ENCODE measurements around the gene SMC6. TPM values are rescaled to one million over a fixed set of nuclear protein-coding genes. Genes with fewer than 3 reads are reported as not detected.

Gene SMC6
- polyA plus RNA-seq, 1 experiment = 18.3 TPM

GRCh38 chr2:17765398-17765797, 11.8 kb upstream of the SMC6 start:
- Histone ChIP-seq H3K9me3 (ENCODE audit: control insufficient read depth, insufficient read depth, low read length) (no peaks in the 10 kb centered on the region), H3K4me3 (ENCODE audit: low read depth, low read length) (no peak overlapping the region), H3K27ac (ENCODE audit: low read depth, low read length) (no peak overlapping the region), H3K27me3 (ENCODE audit: control insufficient read depth, insufficient read depth, low read length) (no peaks in the 10 kb centered on the region)
- TF ChIP-seq CTCF (IDR thresholded peaks at IDR 0.05; ENCODE audit: low read depth, low read length) = no peak
- DNase-seq (ENCODE audit: low read depth, low spot score) = no peak
- POLR2A ChIA-PET = no interaction called here
- CTCF ChIA-PET = no interaction called here

- no peak for TF ChIP-seq CTCF (IDR thresholded peaks at IDR 0.05; ENCODE audit: low read depth, low read length)
- POLR2A ChIA-PET = no interaction called here
- CTCF ChIA-PET = no interaction called here
- Histone ChIP-seq H3K4me3 (ENCODE audit: low read depth, low read length) (no peak overlapping the region), H3K9me3 (ENCODE audit: control insufficient read depth, insufficient read depth, low read length) (no peaks in the 10 kb centered on the region), H3K27ac (ENCODE audit: low read depth, low read length) (no peak overlapping the region), H3K27me3 (ENCODE audit: control insufficient read depth, insufficient read depth, low read length) (no peaks in the 10 kb centered on the region)
- DNase-seq (ENCODE audit: low read depth, low spot score) = no peak
Measured at GRCh38 chr2:17763641-17764333, 10.2 kb upstream of the SMC6 start.

- no peak for DNase-seq (ENCODE audit: low read depth, low spot score)
- no peak for TF ChIP-seq CTCF (IDR thresholded peaks at IDR 0.05; ENCODE audit: low read depth, low read length)
- H3K27me3 ChIP-seq (ENCODE audit: control insufficient read depth, insufficient read depth, low read length) = no peaks in the 10 kb centered on the region
- POLR2A ChIA-PET = no interaction called here
- H3K27ac ChIP-seq (ENCODE audit: low read depth, low read length) = no peak overlapping the region
- H3K9me3 ChIP-seq (ENCODE audit: control insufficient read depth, insufficient read depth, low read length) = no peaks in the 10 kb centered on the region
- no peak overlapping the region for H3K4me3 ChIP-seq (ENCODE audit: low read depth, low read length)
- CTCF ChIA-PET = interaction anchor here (1.6 kb wide), 1 partner anchor 42 kb away, joined by 4 read pairs; no protein-coding TSS in a partner anchor
Measured at GRCh38 chr2:17762451-17762850, 8.8 kb upstream of the SMC6 start.

- no peak for TF ChIP-seq CTCF (IDR thresholded peaks at IDR 0.05; ENCODE audit: low read depth, low read length)
- no peaks in the 10 kb centered on the region for H3K9me3 ChIP-seq (ENCODE audit: control insufficient read depth, insufficient read depth, low read length)
- POLR2A ChIA-PET = no interaction called here
- no peak overlapping the region for H3K4me3 ChIP-seq (ENCODE audit: low read depth, low read length)
- no peak overlapping the region for H3K27ac ChIP-seq (ENCODE audit: low read depth, low read length)
- H3K27me3 ChIP-seq (ENCODE audit: control insufficient read depth, insufficient read depth, low read length) = no peaks in the 10 kb centered on the region
- no peak for DNase-seq (ENCODE audit: low read depth, low spot score)
- CTCF ChIA-PET = interaction anchor here (0.9 to 1.2 kb wide), 2 partner anchors 89 to 390 kb away, joined by 4 read pairs; no protein-coding TSS in a partner anchor
Measured at GRCh38 chr2:17759805-17760204, 6.2 kb upstream of the SMC6 start.

GRCh38 chr2:17758118-17758517, 4.5 kb upstream of the SMC6 start:
- peaks cover 3% of the 10 kb centered on the region; the same call in 1 of the 2 replicates for H3K9me3 ChIP-seq (ENCODE audit: control insufficient read depth, insufficient read depth, low read length)
- H3K27ac ChIP-seq (ENCODE audit: low read depth, low read length) = no peak overlapping the region
- POLR2A ChIA-PET = no interaction called here
- CTCF ChIA-PET = interaction anchor here (0.6 to 2.8 kb wide), 2 partner anchors 38 to 87 kb away, joined by 4 to 18 read pairs; no protein-coding TSS in a partner anchor
- DNase-seq (ENCODE audit: low read depth, low spot score) = no peak
- TF ChIP-seq CTCF (IDR thresholded peaks at IDR 0.05; ENCODE audit: low read depth, low read length) = no peak
- H3K4me3 ChIP-seq (ENCODE audit: low read depth, low read length) = no peak overlapping the region
- no peaks in the 10 kb centered on the region for H3K27me3 ChIP-seq (ENCODE audit: control insufficient read depth, insufficient read depth, low read length)
